ENCODE data around the gene HBA2. TPM values are rescaled to one million over a fixed set of nuclear protein-coding genes. Genes with fewer than 3 reads are reported as not detected.

Gene HBA2
- total and polyA plus RNA-seq, 2 of the 4 experiments (the other 2 are of a cell fraction) = not detected

- Histone ChIP-seq H3K23ac (ENCODE audit: low read depth, low read length) (no peak overlapping the region; the same call in 1 of the 2 replicates), H3K4me2 (ENCODE audit: low read depth, low read length) (peak overlapping the region; percentile 18; the same call in 1 of the 2 replicates), H3K27ac (ENCODE audit: insufficient read depth, low read length) (no peak overlapping the region), H3K9ac (ENCODE audit: low read depth, low read length) (no peak overlapping the region), H3K4me3 (ENCODE audit: insufficient read depth, low read depth, low read length) (no peak overlapping the region), H2BK15ac (ENCODE audit: low read depth, low read length) (no peak overlapping the region), H3K9me1 (ENCODE audit: insufficient read depth, low read length) (peaks cover 6% of the 10 kb centered on the region; the same call in 1 of the 2 replicates), H2BK5ac (ENCODE audit: low read depth, low read length, poor library complexity, severe bottlenecking) (no peak overlapping the region), H3K4ac (ENCODE audit: low read depth, low read length) (peak overlapping the region; percentile 68), H3K79me1 (ENCODE audit: low read depth in 1 of 2, low read length in 2 of 2) (no peaks in the 10 kb centered on the region), H3K9me3 (ENCODE audit: control insufficient read depth, insufficient read depth, low read length) (no peaks in the 10 kb centered on the region), H4K5ac (ENCODE audit: low read depth, low read length) (no peak overlapping the region), H2BK120ac (ENCODE audit: low read depth, low read length) (peak overlapping the region; percentile 39; the same call in 1 of the 2 replicates), H3K56ac (ENCODE audit: extremely low read depth, insufficient read depth, low read length) (no peak overlapping the region), H4K8ac (ENCODE audit: low read depth in 2 of 2, low read length in 2 of 2) (no peak overlapping the region), H3K4me1 (ENCODE audit: control insufficient read depth, insufficient read depth, low read length) (peaks cover 8% of the 10 kb centered on the region; the same call in 1 of the 2 replicates), H4K91ac (ENCODE audit: insufficient read depth, low read depth, low read length) (0 out of 2 replicates have a peak overlapping the region, but pooled peaks have one; percentile 22), H4K20me1 (ENCODE audit: insufficient read depth, low read length) (no peaks in the 10 kb centered on the region), H2AK5ac (ENCODE audit: low read depth, low read length) (peak overlapping the region; percentile 56; the same call in 1 of the 2 replicates), H3K36me3 (ENCODE audit: control insufficient read depth, insufficient read depth, low read length) (no peaks in the 10 kb centered on the region), H3K14ac (replicated peaks; ENCODE audit: low read depth, low read length) (peak overlapping the region; percentile 54; the same call in 1 of the 2 replicates), H3K27me3 (ENCODE audit: control insufficient read depth, insufficient read depth, low read length) (no peaks in the 10 kb centered on the region; the same call in 1 of the 2 replicates), H2AFZ (replicated peaks; ENCODE audit: low read length, poor library complexity) (peak overlapping the region; percentile 66), H2BK20ac (ENCODE audit: low read depth, low read length) (peak overlapping the region; percentile 42; the same call in 1 of the 2 replicates), H2AK9ac (replicated peaks; ENCODE audit: low read depth, low read length, poor library complexity) (peak overlapping the region; percentile 61), H3K18ac (ENCODE audit: low read depth, low read length) (no peak overlapping the region)
- intact Hi-C loops (cut with micrococcal nuclease) = no loop called here
- BruUV-seq (replicated peaks) = no TSS peak
- ChIA-PET POLR2A (ENCODE audit: unreplicated experiment) (interaction anchor here (1.0 kb wide), 1 partner anchor 42 kb away, joined by 3 read pairs; no protein-coding TSS in a partner anchor), CTCF (interaction anchor here (1.3 kb wide), 1 partner anchor 52 kb away, joined by 4 read pairs; no protein-coding TSS in a partner anchor)
- ATAC-seq (ENCODE audit: low read depth) = peak; percentile 83
- in situ Hi-C loops (cut with MboI; ENCODE audit: low sequenced_read_pairs) = no loop called here
- DNase-seq = peak; percentile 52
- 40% methylated on average over 5 of the region's 9 CpGs; no CpG with 5 or more reads in 1 of the 2 experiments for WGBS, 2 experiments (ENCODE audit: extremely low coverage in 2 of 2, insufficient read length in 1 of 2)
- dilution Hi-C loops (cut with HindIII; ENCODE audit: low sequenced_read_pairs, unreplicated experiment) = no loop called here
- TF ChIP-seq CEBPB (IDR thresholded peaks at IDR 0.05; ENCODE audit: low read depth, low read length) (no peak), CTCF (conservative IDR thresholded peaks at IDR 0.05; ENCODE audit: low read depth, low read length) (no peak), MAZ (IDR thresholded peaks at IDR 0.05; ENCODE audit: borderline replicate concordance, low read depth, low read length) (no peak), RFX5 (IDR thresholded peaks at IDR 0.05; ENCODE audit: low read depth, low read length) (no peak), MAFK (IDR thresholded peaks at IDR 0.05; ENCODE audit: low read depth, low read length) (no peak), USF2 (IDR thresholded peaks at IDR 0.05; ENCODE audit: low read depth, low read length) (no peak), ELK1 (IDR thresholded peaks at IDR 0.05; ENCODE audit: borderline replicate concordance, low read depth, low read length) (no peak)
Measured at GRCh38 chr16:149024-149660, 23.5 kb upstream of the HBA2 start.
